CD4-positive, alpha-beta T cell treated with Interleukin-15 for 4 hours (primary cell): Measurements from ENCODE around the gene CHMP4B.

Experiments
- DNase-seq: peaks from one replicate; pipeline ENCODE4 v3.0.0-alpha.2; 2020; ENCODE audit warnings: low spot score

Gene CHMP4B

GRCh38 chr20:33820362-33820761, 9.2 kb downstream of the CHMP4B start:
- no peak for DNase-seq

GRCh38 chr20:33821270-33821836, 10.2 kb downstream of the CHMP4B start:
- no peak for DNase-seq

GRCh38 chr20:33822423-33822822, 11.3 kb downstream of the CHMP4B start:
- no peak for DNase-seq

GRCh38 chr20:33822991-33823390, 11.8 kb downstream of the CHMP4B start:
- DNase-seq = no peak

- no peak for DNase-seq
Measured at GRCh38 chr20:33824852-33825251, 13.7 kb downstream of the CHMP4B start.

- no peak for DNase-seq
Measured at GRCh38 chr20:33825340-33826269, 14.5 kb downstream of the CHMP4B start.

GRCh38 chr20:33826270-33826897, 15.2 kb downstream of the CHMP4B start:
- no peak for DNase-seq

- DNase-seq = no peak
Measured at GRCh38 chr20:33827109-33827508, 16.0 kb downstream of the CHMP4B start.

- DNase-seq = no peak
Measured at GRCh38 chr20:33827634-33828325, 16.6 kb downstream of the CHMP4B start.

GRCh38 chr20:33828326-33828844, 17.2 kb downstream of the CHMP4B start:
- DNase-seq = no peak

GRCh38 chr20:33828967-33829560, 17.9 kb downstream of the CHMP4B start:
- DNase-seq = no peak

- no peak for DNase-seq
Measured at GRCh38 chr20:33829636-33830035, 18.5 kb downstream of the CHMP4B start.

- no peak for DNase-seq
Measured at GRCh38 chr20:33830371-33830770, 19.2 kb downstream of the CHMP4B start.

- no peak for DNase-seq
Measured at GRCh38 chr20:33832103-33832804, 21.1 kb downstream of the CHMP4B start.

- DNase-seq = no peak
Measured at GRCh38 chr20:33833333-33833732, 22.2 kb downstream of the CHMP4B start.

GRCh38 chr20:33835615-33836172, 24.5 kb downstream of the CHMP4B start:
- no peak for DNase-seq

- DNase-seq = no peak
Measured at GRCh38 chr20:33836277-33836676, 25.1 kb downstream of the CHMP4B start.

- no peak for DNase-seq
Measured at GRCh38 chr20:33837096-33837830, 26.1 kb downstream of the CHMP4B start.

GRCh38 chr20:33838035-33838864, 27.1 kb downstream of the CHMP4B start:
- no peak for DNase-seq
